ENCODE results near the gene MVP.
"Not testable (repeated sequence)": the region's sequence is repeated elsewhere in the genome, so short reads cannot be mapped to it uniquely, and the experiment has no call there.

MVP gene

DNA sequence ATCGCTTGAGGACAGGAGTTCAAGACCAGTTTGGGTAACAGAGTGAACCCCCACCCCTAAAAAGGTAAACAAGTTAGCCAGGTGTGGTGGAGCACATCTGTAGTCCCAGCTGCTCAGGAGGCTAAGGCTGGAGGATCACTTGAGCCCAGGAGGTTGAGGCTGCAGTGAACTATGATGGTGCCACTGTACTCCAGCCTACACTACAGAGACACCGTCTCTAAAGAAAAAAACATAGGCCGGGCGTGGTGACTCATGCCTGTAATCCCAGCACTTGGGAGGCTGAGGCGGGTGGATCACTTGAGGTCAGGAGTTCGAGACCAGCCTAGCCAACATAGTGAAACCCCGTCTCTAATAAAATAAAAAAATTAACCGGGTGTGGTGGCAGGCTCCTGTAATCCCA is 48.8 kb downstream of the MVP start:
- H3K4me3 Mint-ChIP-seq; H3K9me3 Mint-ChIP-seq; H3K4me1 Mint-ChIP-seq (ENCODE audit: low read depth); intact Hi-C loops (cut with micrococcal nuclease); H3K27me3 Mint-ChIP-seq; H3K27ac Mint-ChIP-seq; H3K36me3 Mint-ChIP-seq (ENCODE audit: low read depth): not testable (repeated sequence)

DNA sequence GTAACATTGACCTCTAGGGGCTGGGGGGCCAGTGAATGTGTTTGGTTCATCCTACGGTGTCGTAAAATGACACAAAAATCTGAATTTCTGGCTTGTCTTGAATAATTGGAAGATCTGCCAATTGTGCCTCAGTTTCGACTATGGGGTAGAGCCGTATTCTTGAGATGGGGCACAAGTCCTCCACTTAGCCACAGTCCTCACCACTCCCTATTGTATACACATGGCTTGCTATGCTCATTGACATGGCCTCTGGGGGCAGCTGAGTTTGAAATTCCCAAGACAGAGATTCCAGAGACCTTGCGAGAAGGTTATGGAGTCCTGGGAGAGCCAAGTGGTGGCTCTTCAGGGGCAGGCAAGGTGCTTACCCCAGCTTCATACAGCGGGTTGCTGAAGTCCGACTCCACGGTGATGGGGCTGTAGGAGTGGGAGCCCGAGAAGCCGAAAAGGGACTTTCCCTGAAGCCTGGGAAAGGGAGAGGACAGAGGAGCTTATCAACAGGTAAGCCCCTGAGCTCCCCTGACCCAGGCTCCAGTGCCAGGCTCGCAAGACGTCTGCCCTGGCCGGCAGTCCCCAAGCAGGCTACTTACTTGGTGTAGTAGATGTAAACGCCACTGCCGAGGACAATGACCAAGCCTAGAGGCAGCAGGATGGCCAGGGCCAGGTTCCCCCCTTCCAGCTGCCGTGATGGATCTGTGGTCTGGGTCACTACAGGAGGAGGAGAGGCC is 51.7 kb downstream of the MVP start:
- H3K27me3 Mint-ChIP-seq, result peaks cover 32% of the 10 kb centered on the region
- no peaks in the 10 kb centered on the region for H3K36me3 Mint-ChIP-seq (ENCODE audit: low read depth)
- H3K27ac Mint-ChIP-seq, result no peak overlapping the region
- no peak overlapping the region for H3K4me3 Mint-ChIP-seq
- peaks cover 10% of the 10 kb centered on the region for H3K4me1 Mint-ChIP-seq (ENCODE audit: low read depth)
- H3K9me3 Mint-ChIP-seq, result no peaks in the 10 kb centered on the region
- intact Hi-C loops (cut with micrococcal nuclease), result no loop called here

DNA sequence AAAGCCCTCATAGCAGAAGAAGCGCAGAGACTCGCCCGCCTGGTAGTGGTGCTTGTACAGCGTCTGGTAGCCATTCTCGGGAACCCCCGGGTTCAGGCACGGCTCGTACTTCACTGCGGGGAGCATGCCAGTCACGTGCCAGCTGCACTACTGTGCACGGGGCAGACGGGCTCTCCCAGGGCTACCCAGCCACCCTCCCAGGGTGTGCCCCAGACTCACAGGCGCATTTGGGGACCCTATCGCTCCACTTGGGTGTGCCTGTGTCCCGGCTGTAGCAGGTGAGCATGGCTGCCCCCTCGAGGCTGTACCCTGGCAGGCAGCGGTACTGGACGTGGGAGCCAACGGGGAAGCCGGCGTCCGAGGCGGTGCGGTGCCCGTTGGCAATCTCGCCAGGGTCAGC is 53.1 kb downstream of the MVP start:
- intact Hi-C loops (cut with micrococcal nuclease), result no loop called here
- Mint-ChIP-seq H3K36me3 (ENCODE audit: low read depth) (no peaks in the 10 kb centered on the region), H3K27me3 (peaks cover 42% of the 10 kb centered on the region), H3K27ac (peak overlapping the region; percentile 26), H3K4me1 (ENCODE audit: low read depth) (peaks cover 20% of the 10 kb centered on the region), H3K9me3 (peaks cover 9% of the 10 kb centered on the region), H3K4me3 (no peak overlapping the region)

- Mint-ChIP-seq H3K27ac (no peak overlapping the region), H3K27me3 (peaks cover 54% of the 10 kb centered on the region), H3K36me3 (ENCODE audit: low read depth) (no peaks in the 10 kb centered on the region), H3K4me3 (no peak overlapping the region), H3K4me1 (ENCODE audit: low read depth) (peaks cover 20% of the 10 kb centered on the region), H3K9me3 (peaks cover 9% of the 10 kb centered on the region)
- intact Hi-C loops (cut with micrococcal nuclease), result no loop called here
Observed at GRCh38 chr16:29875206-29875605, 54.9 kb downstream of the MVP start.

- H3K4me1 Mint-ChIP-seq (ENCODE audit: low read depth), result peaks cover 20% of the 10 kb centered on the region
- H3K4me3 Mint-ChIP-seq, result peak overlapping the region; percentile 72
- intact Hi-C loops (cut with micrococcal nuclease), result no loop called here
- H3K27me3 Mint-ChIP-seq, result peaks cover 55% of the 10 kb centered on the region
- peaks cover 9% of the 10 kb centered on the region for H3K9me3 Mint-ChIP-seq
- no peak overlapping the region for H3K27ac Mint-ChIP-seq
- H3K36me3 Mint-ChIP-seq (ENCODE audit: low read depth), result no peaks in the 10 kb centered on the region
Observed at GRCh38 chr16:29876217-29876593, 55.9 kb downstream of the MVP start.

- H3K27ac Mint-ChIP-seq, result no peak overlapping the region
- peak overlapping the region; percentile 72 for H3K4me3 Mint-ChIP-seq
- H3K27me3 Mint-ChIP-seq, result peaks cover 55% of the 10 kb centered on the region
- H3K9me3 Mint-ChIP-seq, result peaks cover 9% of the 10 kb centered on the region
- intact Hi-C loops (cut with micrococcal nuclease), result no loop called here
- no peaks in the 10 kb centered on the region for H3K36me3 Mint-ChIP-seq (ENCODE audit: low read depth)
- peaks cover 20% of the 10 kb centered on the region for H3K4me1 Mint-ChIP-seq (ENCODE audit: low read depth)
Observed at GRCh38 chr16:29876594-29877249, 56.5 kb downstream of the MVP start.

DNA sequence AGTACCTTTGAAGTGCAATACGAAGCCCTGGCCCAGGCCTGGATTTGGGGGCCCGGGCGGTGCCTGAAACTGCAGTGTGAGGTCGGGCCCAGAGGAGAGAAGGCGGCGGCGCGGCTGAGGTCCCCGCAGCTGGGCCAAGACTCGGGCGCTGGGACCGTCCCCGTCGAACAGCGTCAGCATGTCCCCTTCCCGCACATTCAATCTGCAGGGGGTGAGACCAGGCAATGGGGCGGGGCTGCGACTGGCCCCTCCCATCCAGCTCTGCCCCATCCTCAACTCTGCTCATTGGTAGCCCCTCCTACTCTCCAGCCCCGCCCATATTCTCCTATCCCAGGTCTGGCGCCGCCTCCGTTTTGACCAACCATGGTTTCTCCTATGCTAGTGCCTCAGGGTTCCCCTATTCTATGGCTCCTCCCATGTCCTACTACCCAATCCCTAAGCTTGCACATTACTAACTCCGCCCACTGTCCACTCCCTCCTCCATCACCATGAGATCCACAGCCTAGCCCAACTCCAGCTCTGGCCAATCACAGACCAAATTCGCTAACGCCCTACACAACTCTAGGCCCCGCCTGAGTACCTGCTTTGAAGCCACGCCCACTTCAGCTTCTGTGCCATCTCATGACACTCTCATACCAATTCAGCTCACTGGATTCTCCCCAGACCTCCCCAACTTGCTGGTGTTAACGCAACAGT is 57.2 kb downstream of the MVP start:
- Mint-ChIP-seq H3K4me1 (ENCODE audit: low read depth) (peaks cover 20% of the 10 kb centered on the region), H3K4me3 (peak overlapping the region; percentile 72), H3K27me3 (peaks cover 55% of the 10 kb centered on the region), H3K36me3 (ENCODE audit: low read depth) (no peaks in the 10 kb centered on the region), H3K27ac (no peak overlapping the region), H3K9me3 (peaks cover 9% of the 10 kb centered on the region)
- intact Hi-C loops (cut with micrococcal nuclease), result no loop called here

DNA sequence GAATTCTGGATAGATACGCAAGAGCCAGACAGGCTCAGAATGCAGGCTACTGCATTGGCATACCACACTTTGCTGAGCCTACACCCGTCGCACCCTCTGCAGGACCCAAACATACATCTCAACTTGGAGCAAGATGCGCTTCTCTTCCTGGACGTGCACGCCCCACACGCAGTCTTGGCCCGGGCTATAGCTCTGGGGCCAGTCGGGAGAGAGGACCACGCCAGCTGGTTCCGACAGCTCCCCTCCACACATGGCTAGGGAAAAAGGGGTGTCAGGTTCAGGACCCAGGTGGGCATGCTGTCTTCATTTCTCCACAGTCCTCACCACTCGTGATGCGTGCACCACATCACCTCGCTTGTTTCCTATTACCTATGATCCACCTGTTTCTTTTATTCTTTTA is 57.9 kb downstream of the MVP start:
- H3K4me3 Mint-ChIP-seq, result no peak overlapping the region
- H3K27me3 Mint-ChIP-seq, result peaks cover 55% of the 10 kb centered on the region
- no peaks in the 10 kb centered on the region for H3K36me3 Mint-ChIP-seq (ENCODE audit: low read depth)
- intact Hi-C loops (cut with micrococcal nuclease), result no loop called here
- H3K9me3 Mint-ChIP-seq, result peaks cover 9% of the 10 kb centered on the region
- peaks cover 20% of the 10 kb centered on the region for H3K4me1 Mint-ChIP-seq (ENCODE audit: low read depth)
- H3K27ac Mint-ChIP-seq, result no peak overlapping the region

- H3K9me3 Mint-ChIP-seq, result peaks cover 9% of the 10 kb centered on the region
- H3K27me3 Mint-ChIP-seq, result peaks cover 38% of the 10 kb centered on the region
- H3K4me1 Mint-ChIP-seq (ENCODE audit: low read depth), result peaks cover 19% of the 10 kb centered on the region
- no peak overlapping the region for H3K27ac Mint-ChIP-seq
- H3K36me3 Mint-ChIP-seq (ENCODE audit: low read depth), result no peaks in the 10 kb centered on the region
- intact Hi-C loops (cut with micrococcal nuclease), result no loop called here
- H3K4me3 Mint-ChIP-seq, result no peak overlapping the region
Observed at GRCh38 chr16:29881050-29881449, 60.8 kb downstream of the MVP start.

GRCh38 chr16:29883987-29884386 is 63.7 kb downstream of the MVP start:
- Mint-ChIP-seq H3K9me3 (no peaks in the 10 kb centered on the region), H3K4me1 (ENCODE audit: low read depth) (no peaks in the 10 kb centered on the region), H3K36me3 (ENCODE audit: low read depth) (no peaks in the 10 kb centered on the region), H3K4me3 (no peak overlapping the region), H3K27ac (no peak overlapping the region), H3K27me3 (peaks cover 13% of the 10 kb centered on the region)
- intact Hi-C loops (cut with micrococcal nuclease), result no loop called here

DNA sequence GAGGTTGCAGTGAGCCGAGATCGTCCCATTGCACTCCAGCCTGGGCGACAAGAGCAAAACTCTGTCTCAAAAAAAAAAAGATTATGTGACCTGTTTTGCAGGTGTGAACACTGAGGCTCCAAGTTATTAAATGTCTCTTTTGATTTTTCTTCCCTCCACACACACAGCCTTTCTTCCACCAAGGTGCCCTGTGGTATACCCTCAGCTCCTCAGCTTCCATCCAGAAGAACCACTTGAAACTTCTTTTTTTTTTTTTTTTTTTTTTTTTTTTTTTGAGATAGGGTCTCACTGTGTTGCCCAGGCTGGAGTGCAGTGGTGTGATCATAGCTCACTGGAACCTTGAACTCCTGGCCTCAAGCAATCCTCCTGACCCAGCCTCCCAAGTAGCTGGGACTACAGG is 69.1 kb downstream of the MVP start:
- H3K27ac Mint-ChIP-seq; H3K36me3 Mint-ChIP-seq (ENCODE audit: low read depth); intact Hi-C loops (cut with micrococcal nuclease); H3K9me3 Mint-ChIP-seq; H3K4me3 Mint-ChIP-seq; H3K27me3 Mint-ChIP-seq: not testable (repeated sequence)
- peaks cover 11% of the 10 kb centered on the region for H3K4me1 Mint-ChIP-seq (ENCODE audit: low read depth)

DNA sequence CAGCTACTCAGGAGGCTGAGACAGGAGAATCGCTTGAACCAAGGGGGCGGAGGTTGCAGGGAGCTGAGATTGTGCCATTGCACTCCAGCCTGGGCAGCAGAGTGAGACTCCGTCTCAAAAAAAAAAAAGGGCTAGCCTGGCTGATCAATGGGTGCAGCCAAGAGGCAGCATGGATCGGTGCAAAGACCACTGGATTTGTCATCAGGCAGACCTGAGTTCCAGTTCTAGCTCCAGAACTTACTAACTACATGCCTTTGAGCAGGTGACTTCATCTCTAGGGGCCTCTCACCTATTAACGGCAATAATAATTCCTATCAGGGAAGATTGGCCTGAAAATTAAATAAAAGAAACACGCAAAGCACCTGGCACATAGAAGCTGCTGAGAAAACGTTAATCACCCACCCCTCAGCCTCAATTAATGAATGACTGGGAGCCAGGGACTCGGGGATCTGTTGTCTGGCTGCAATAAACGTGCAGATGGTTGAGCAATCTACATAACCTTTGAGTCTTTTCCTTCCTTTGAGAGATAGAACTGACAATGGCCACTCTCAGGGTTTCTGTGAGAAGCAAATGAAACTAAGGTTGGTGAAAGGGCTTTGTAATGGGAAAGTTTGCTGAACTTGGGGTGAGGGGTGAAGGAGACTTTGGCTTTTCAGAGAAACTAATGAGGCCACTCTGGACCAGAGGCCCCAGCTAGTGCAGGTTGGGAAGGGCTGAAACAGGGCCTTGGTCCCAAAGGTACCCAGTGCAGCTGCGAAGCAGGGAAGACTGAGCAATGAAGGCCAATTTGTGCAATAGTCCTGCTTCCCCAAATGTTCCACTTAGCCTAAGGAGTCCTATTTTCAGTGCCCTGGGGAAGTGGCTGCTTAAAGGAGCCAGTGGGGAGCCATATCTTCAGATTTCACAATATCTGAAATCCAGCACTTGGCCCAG is 71.5 kb downstream of the MVP start:
- H3K27ac Mint-ChIP-seq, result no peak overlapping the region
- H3K36me3 Mint-ChIP-seq (ENCODE audit: low read depth), result no peaks in the 10 kb centered on the region
- peaks cover 11% of the 10 kb centered on the region for H3K4me1 Mint-ChIP-seq (ENCODE audit: low read depth)
- H3K9me3 Mint-ChIP-seq, result no peaks in the 10 kb centered on the region
- H3K27me3 Mint-ChIP-seq, result peaks cover 8% of the 10 kb centered on the region
- no peak overlapping the region for H3K4me3 Mint-ChIP-seq
- intact Hi-C loops (cut with micrococcal nuclease), result no loop called here

DNA sequence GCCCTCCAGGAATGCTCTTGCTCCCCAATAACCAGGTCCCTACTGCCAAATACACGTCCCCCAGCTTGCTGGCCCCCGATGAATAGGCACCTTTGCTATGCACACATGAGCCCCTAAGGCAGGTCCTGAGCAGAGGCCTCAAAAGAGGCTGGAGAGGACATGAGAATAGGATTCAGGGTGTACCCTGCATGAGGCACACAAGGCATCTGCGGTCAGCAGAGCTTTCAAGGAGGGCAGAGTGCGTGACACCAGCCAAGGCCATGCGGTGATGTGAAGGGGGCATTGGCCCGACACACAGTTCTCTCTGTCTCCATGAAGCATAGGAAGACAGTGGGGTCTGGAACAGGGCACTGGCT is 72.2 kb downstream of the MVP start:
- Mint-ChIP-seq H3K9me3 (no peaks in the 10 kb centered on the region), H3K36me3 (ENCODE audit: low read depth) (no peaks in the 10 kb centered on the region), H3K4me3 (no peak overlapping the region), H3K27me3 (peaks cover 11% of the 10 kb centered on the region), H3K27ac (no peak overlapping the region), H3K4me1 (ENCODE audit: low read depth) (peaks cover 11% of the 10 kb centered on the region)
- intact Hi-C loops (cut with micrococcal nuclease), result no loop called here

GRCh38 chr16:29893553-29893952 is 73.3 kb downstream of the MVP start:
- peaks cover 11% of the 10 kb centered on the region for H3K4me1 Mint-ChIP-seq (ENCODE audit: low read depth)
- H3K4me3 Mint-ChIP-seq, result no peak overlapping the region
- peaks cover 22% of the 10 kb centered on the region for H3K27me3 Mint-ChIP-seq
- intact Hi-C loops (cut with micrococcal nuclease), result no loop called here
- H3K9me3 Mint-ChIP-seq, result no peaks in the 10 kb centered on the region
- no peak overlapping the region for H3K27ac Mint-ChIP-seq
- no peaks in the 10 kb centered on the region for H3K36me3 Mint-ChIP-seq (ENCODE audit: low read depth)

Data from dendritic cell treated with granulocyte-macrophage colony-stimulating factor and Interleukin-4, amounts not matched to agents 40 ng/mL and 50 ng/mL, for 4 days (primary cell).